HUDEP-2 (cell line): ENCODE results near the gene IFT122.
A peak's percentile ranks its signal among the peaks of the same experiment; 100 is the strongest.

Source experiments
- DNase-seq, 76 experiments: peaks; one replicate each; lab custom pipeline; 2025; ENCODE audit not compliant: unreplicated experiment in 76 of 76; lab: John Stamatoyannopoulos, UW

IFT122 gene

GRCh38 chr3:129433565-129433964, 6.5 kb upstream of the IFT122 start:
- no peak for DNase-seq

GRCh38 chr3:129434140-129434539, 5.9 kb upstream of the IFT122 start:
- no peak for DNase-seq

GRCh38 chr3:129435367-129435766, 4.7 kb upstream of the IFT122 start:
- no peak for DNase-seq

- peak in 16 of 76 experiments; percentile 5 to 50 (median 16) for DNase-seq
These were observed 703 bp upstream of the IFT122 start for GRCh38 chr3:129439226-129439816.

GRCh38 chr3:129440618-129441190, 680 bp downstream of the IFT122 start:
- peak in 5 of 76 experiments; percentile 47 to 56 (median 53) for DNase-seq

- DNase-seq: peak in 4 of 76 experiments; percentile 5 to 38 (median 18)
These were observed 1.2 kb downstream of the IFT122 start for GRCh38 chr3:129441215-129441614.

GRCh38 chr3:129441782-129442181, 1.8 kb downstream of the IFT122 start:
- DNase-seq: no peak

- DNase-seq: no peak
These were observed 2.5 kb downstream of the IFT122 start for GRCh38 chr3:129442486-129442885.

GRCh38 chr3:129442947-129443346, 2.9 kb downstream of the IFT122 start:
- DNase-seq: no peak

GRCh38 chr3:129445471-129445870, 5.4 kb downstream of the IFT122 start:
- DNase-seq: no peak

GRCh38 chr3:129446926-129447325, 6.9 kb downstream of the IFT122 start:
- DNase-seq: no peak

- no peak for DNase-seq
These were observed 8.3 kb downstream of the IFT122 start for GRCh38 chr3:129448186-129448895.

GRCh38 chr3:129449279-129450115, 9.5 kb downstream of the IFT122 start:
- DNase-seq: no peak

- DNase-seq: no peak
These were observed 13.7 kb downstream of the IFT122 start for GRCh38 chr3:129453732-129454131.

- DNase-seq: no peak
These were observed 20.1 kb downstream of the IFT122 start for GRCh38 chr3:129460155-129460554.

- no peak for DNase-seq
These were observed 20.5 kb downstream of the IFT122 start for GRCh38 chr3:129460572-129460971.

- DNase-seq: peak in 4 of 76 experiments; percentile 29 to 60 (median 39)
These were observed 21.0 kb downstream of the IFT122 start for GRCh38 chr3:129461022-129461421.

- DNase-seq: peak in 70 of 76 experiments; percentile 7 to 96 (median 69)
These were observed 21.6 kb downstream of the IFT122 start for GRCh38 chr3:129461461-129462146.

- peak in 23 of 76 experiments; percentile 2 to 63 (median 26) for DNase-seq
These were observed 22.4 kb downstream of the IFT122 start for GRCh38 chr3:129462361-129462968.

GRCh38 chr3:129463094-129463493, 23.1 kb downstream of the IFT122 start:
- DNase-seq: no peak
